HuH-7 (cell line): ENCODE measurements around the gene TXNDC17.
"Not testable (repeated sequence)": the region's sequence is repeated elsewhere in the genome, so short reads cannot be mapped to it uniquely, and the experiment has no call there.

ENCODE experiments used
- DNase-seq: peaks from one replicate; pipeline ENCODE4 v3.0.0; 2011; ENCODE audit warnings: low spot score

TXNDC17 gene

GRCh38 chr17:6637458-6637840, 3.4 kb upstream of the TXNDC17 start:
- no peak for DNase-seq

- DNase-seq = no peak
Observed at GRCh38 chr17:6638046-6638908, 2.6 kb upstream of the TXNDC17 start.

- DNase-seq = no peak
Observed at GRCh38 chr17:6639014-6639585, 1.8 kb upstream of the TXNDC17 start.

- no peak for DNase-seq
Observed at GRCh38 chr17:6639586-6640535, 999 bp upstream of the TXNDC17 start.

- no peak for DNase-seq
Observed at GRCh38 chr17:6641247-6641863, 495 bp downstream of the TXNDC17 start.

- no peak for DNase-seq
Observed at GRCh38 chr17:6642592-6642991, 1.7 kb downstream of the TXNDC17 start.

GRCh38 chr17:6643451-6644125, 2.7 kb downstream of the TXNDC17 start:
- DNase-seq = no peak

GRCh38 chr17:6648181-6648580, 7.3 kb downstream of the TXNDC17 start:
- no peak for DNase-seq

GRCh38 chr17:6651354-6651918, 10.6 kb downstream of the TXNDC17 start, which contains the start of the genes C17orf100 and MED31:
Gene C17orf100, plus strand, starts transcription at chr17:6651762. Its CDS starts 152 bp downstream, at chr17:6651914.
Gene MED31, minus strand, starts transcription at chr17:6651605. Its CDS starts 77 bp downstream, at chr17:6651528.
- DNase-seq = peak; percentile 93

GRCh38 chr17:6651919-6652452, 11.1 kb downstream of the TXNDC17 start:
- DNase-seq = peak; percentile 62

GRCh38 chr17:6654841-6655731, 14.2 kb downstream of the TXNDC17 start:
- DNase-seq = no peak

- DNase-seq = not testable (repeated sequence)
Observed at GRCh38 chr17:6655732-6656361, 15.0 kb downstream of the TXNDC17 start.

- DNase-seq = not testable (repeated sequence)
Observed at GRCh38 chr17:6656797-6657632, 16.2 kb downstream of the TXNDC17 start.

GRCh38 chr17:6657633-6658287, 16.9 kb downstream of the TXNDC17 start:
- no peak for DNase-seq

GRCh38 chr17:6658411-6658810, 17.6 kb downstream of the TXNDC17 start:
- not testable (repeated sequence) for DNase-seq

GRCh38 chr17:6660101-6660500, 19.2 kb downstream of the TXNDC17 start:
- no peak for DNase-seq

GRCh38 chr17:6660805-6661463, 20.1 kb downstream of the TXNDC17 start:
- no peak for DNase-seq
